Stomach (tissue), 9 donors: Measurements from ENCODE around the gene ERF. TPM values are rescaled to one million over a fixed set of nuclear protein-coding genes. Genes with fewer than 3 reads are reported as not detected.

Experiments
- DNase-seq, 2 donors: peaks; one replicate each; pipeline versions ENCODE4 v3.0.0 to v3.0.0-alpha.2; 2013 to 2019
- H3K27ac ChIP-seq, 5 donors: fragments of 200-600 bp in 4 of 5; sonication (generic) in 4 of 5; one replicate each; pipeline ENCODE4 v1.5.1; 2013 to 2019; ENCODE audit warnings: mild to moderate bottlenecking in 1 of 5, moderate library complexity in 1 of 5
- H3K27me3 ChIP-seq, 3 donors: fragments of 200-600 bp; sonication (generic); one replicate each; pipeline ENCODE4 v1.5.1; 2017 to 2019; ENCODE audit warnings: mixed run types in 1 of 3
- H3K36me3 ChIP-seq, 4 donors: fragments of 200-600 bp; sonication (generic); 1 replicate in 3 of 4; 2 replicates in 1 of 4; pipeline ENCODE4 v1.5.1; 2016 to 2019
- H3K4me1 ChIP-seq, 4 donors: fragments of 200-600 bp; sonication (generic); one replicate each; pipeline ENCODE4 v1.5.1; 2016 to 2019
- H3K4me3 ChIP-seq, 4 donors: fragments of 200-600 bp; sonication (generic) in 3 of 4; one replicate each; pipeline ENCODE4 v1.5.1; 2016 to 2019; ENCODE audit warnings: mild to moderate bottlenecking in 1 of 4
- H3K9me3 ChIP-seq, 4 donors: fragments of 200-600 bp; sonication (generic); one replicate each; pipeline ENCODE4 v1.5.1; 2016 to 2019
- CTCF ChIP-seq, 7 experiments: fragments of 450-650 bp in 4 of 7; fragments of 200-600 bp in 3 of 7; sonication (generic) in 3 of 7; IDR thresholded peaks; one replicate each; pipeline ENCODE4 v1.5.1; 2016 to 2019; ENCODE audit warnings: antibody characterized with exemption in 7 of 7, control low read depth in 2 of 7, mild to moderate bottlenecking in 1 of 7
- EP300 ChIP-seq: sonication (generic); formaldehyde crosslinking; IDR thresholded peaks from one replicate; pipeline ENCODE4 v1.6.1; 2017; ENCODE audit warnings: antibody characterized with exemption
- POLR2A ChIP-seq, 4 donors: fragments of 450-650 bp; IDR thresholded peaks; one replicate each; pipeline ENCODE4 v1.6.1; 2016; ENCODE audit warnings: antibody characterized with exemption in 4 of 4, control low read depth in 2 of 4, mild to moderate bottlenecking in 1 of 4, moderate library complexity in 1 of 4
- POLR2AphosphoS5 ChIP-seq, 3 donors: sonication (generic); formaldehyde crosslinking; IDR thresholded peaks; one replicate each; pipeline ENCODE4 v1.6.1; 2016; ENCODE audit warnings: antibody characterized with exemption in 3 of 3
- WGBS, 5 donors: extraction: QIAGEN DNeasy Blood & Tissue Kit in 3 of 5; methylation state at CpG; one replicate each; pipeline versions ENCODE4 v1.1.5 to v1.1.7; 2013 to 2018; 5-methylcytosine and 5-hydroxymethylcytosine counted together
- intact Hi-C: fragments of 100-400 bp; cut with DNase I; formaldehyde crosslinking; loops from one replicate; pipeline ENCODE4 v1.15.1; 2023; ENCODE audit warnings: low total_unique reads
- polyA plus RNA-seq, 3 donors: library from polyadenylated mRNA; stranded (reverse); fragments of 200-250 nt; gene quantifications; one replicate each; pipeline ENCODE4 v1.2.3, GENCODE V29; 2013
- total RNA-seq, 5 donors: library from RNA; depleted of rRNA; stranded (reverse); fragments of >200 nt; gene quantifications; one replicate each; pipeline versions ENCODE4 v1.1.0 to v1.2.3, GENCODE V29; 2014 to 2016
- donor health status: healthy with polysubstance abuse.
- donor health status: Bipolar disorder and iron deficiency.
- donor health status: healthy.

ERF gene
- total and polyA plus RNA-seq, 8 donors = 11.6 to 118 (median 30.8) TPM

- no peak for TF ChIP-seq EP300
- TF ChIP-seq POLR2AphosphoS5 (IDR thresholded peaks at IDR 0.05) = no peak
- TF ChIP-seq POLR2A (IDR thresholded peaks at IDR 0.05) = no peak
- no peak for TF ChIP-seq CTCF (IDR thresholded peaks at IDR 0.05)
- Histone ChIP-seq H3K4me3 (no peak overlapping the region), H3K27me3 (no peaks in the 10 kb centered on the region), H3K36me3 (peaks cover 72 to 95% (median 82%) of the 10 kb centered on the region in 4 donors), H3K27ac (peak overlapping the region in 3 of 5 donors; percentile 24 to 53 (median 26)), H3K9me3 (no peaks in the 10 kb centered on the region), H3K4me1 (peaks cover 0 to 50% (median 20%) of the 10 kb centered on the region in 4 donors)
- peak in 1 of 2 donors; percentile 85 for DNase-seq
- 70 to 84% (median 77%) methylated on average over 20 to 27 of the region's 27 CpGs for whole genome bisulfite sequencing, 5 donors
- intact Hi-C loops = no loop called here
Measured at GRCh38 chr19:42292042-42292960, 37.4 kb upstream of the ERF start.

DNA sequence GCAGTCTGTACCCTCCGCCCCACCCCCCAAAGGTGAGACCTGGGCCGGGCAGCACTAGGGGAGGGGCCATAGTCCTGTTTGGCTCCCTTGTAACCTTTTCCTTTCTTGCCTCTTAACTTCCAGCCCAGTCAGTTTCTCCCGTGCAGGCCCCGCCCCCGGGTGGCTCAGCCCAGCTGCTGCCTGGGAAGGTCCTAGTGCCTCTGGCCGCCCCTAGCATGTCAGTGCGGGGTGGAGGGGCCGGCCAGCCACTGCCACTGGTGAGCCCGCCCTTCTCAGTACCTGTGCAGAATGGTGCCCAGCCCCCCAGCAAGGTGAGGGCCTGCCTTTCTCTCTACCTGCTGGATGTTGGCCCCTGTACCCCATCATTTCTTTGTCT, 36.5 kb upstream of the ERF start:
- H3K9me3 ChIP-seq = no peaks in the 10 kb centered on the region
- 23 to 63% (median 34%) methylated on average over 9 of the region's 9 CpGs for WGBS, 5 donors
- no peak overlapping the region for H3K4me3 ChIP-seq
- DNase-seq = peak; percentile 77 to 88
- intact Hi-C loops = no loop called here
- H3K36me3 ChIP-seq = peaks cover 76 to 94% (median 89%) of the 10 kb centered on the region in 4 donors
- H3K4me1 ChIP-seq = peaks cover 5 to 59% (median 28%) of the 10 kb centered on the region in 4 donors
- TF ChIP-seq POLR2AphosphoS5 (IDR thresholded peaks at IDR 0.05) (peak in 1 of 3 donors; percentile 29), EP300 (no peak)
- H3K27me3 ChIP-seq = no peaks in the 10 kb centered on the region
- H3K27ac ChIP-seq = peak overlapping the region in 4 of 5 donors; percentile 9 to 53 (median 22)

- Histone ChIP-seq H3K9me3 (no peaks in the 10 kb centered on the region), H3K27me3 (no peaks in the 10 kb centered on the region), H3K4me1 (peaks cover 12 to 59% (median 34%) of the 10 kb centered on the region in 4 donors), H3K27ac (peak overlapping the region in 4 of 5 donors; percentile 9 to 53 (median 22)), H3K4me3 (no peak overlapping the region), H3K36me3 (peaks cover 76 to 92% (median 89%) of the 10 kb centered on the region in 4 donors)
- peak in 1 of 2 donors; percentile 50 for DNase-seq
- TF ChIP-seq POLR2A (IDR thresholded peaks at IDR 0.05) = no peak
- peak in 4 of 7 experiments; percentile 20 to 37 (median 27) for TF ChIP-seq CTCF (IDR thresholded peaks at IDR 0.05)
- TF ChIP-seq POLR2AphosphoS5 (IDR thresholded peaks at IDR 0.05) = no peak
- intact Hi-C loops = no loop called here
- 70 to 77% (median 75%) methylated on average over 14 to 31 of the region's 31 CpGs for WGBS, 5 donors
Measured at GRCh38 chr19:42290523-42291434, 35.9 kb upstream of the ERF start.

DNA sequence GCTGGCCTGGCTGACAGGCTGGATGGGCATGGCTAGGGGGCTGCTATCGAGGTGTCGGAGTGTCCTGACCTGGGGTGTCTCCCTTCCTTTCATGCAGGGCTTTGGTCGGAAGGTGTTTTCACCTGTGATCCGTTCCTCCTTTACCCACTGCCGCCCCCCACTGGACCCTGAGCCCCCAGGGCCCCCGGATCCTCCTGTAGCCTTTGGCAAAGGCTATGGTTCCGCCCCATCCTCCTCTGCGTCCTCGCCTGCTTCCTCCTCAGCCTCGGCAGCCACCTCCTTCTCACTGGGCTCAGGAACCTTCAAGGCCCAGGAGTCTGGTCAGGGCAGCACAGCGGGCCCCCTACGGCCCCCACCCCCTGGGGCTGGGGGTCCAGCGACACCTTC, 35.2 kb upstream of the ERF start:
- no peak overlapping the region for H3K27ac ChIP-seq
- H3K4me3 ChIP-seq = no peak overlapping the region
- H3K9me3 ChIP-seq = no peaks in the 10 kb centered on the region
- H3K27me3 ChIP-seq = no peaks in the 10 kb centered on the region
- H3K36me3 ChIP-seq = peaks cover 76 to 86% (median 85%) of the 10 kb centered on the region in 4 donors
- intact Hi-C loops = no loop called here
- no peak for DNase-seq
- TF ChIP-seq POLR2A (IDR thresholded peaks at IDR 0.05) = no peak
- TF ChIP-seq POLR2AphosphoS5 (IDR thresholded peaks at IDR 0.05) = no peak
- no peak for TF ChIP-seq EP300
- no peak for TF ChIP-seq CTCF (IDR thresholded peaks at IDR 0.05)
- H3K4me1 ChIP-seq = peaks cover 18 to 61% (median 41%) of the 10 kb centered on the region in 4 donors
- 77 to 84% (median 78%) methylated on average over 11 to 13 of the region's 13 CpGs for WGBS, 5 donors
